B cell (primary cell): ENCODE data around the gene FBXW9.

Experiments
- CTCF ChIP-seq: fragments of 200-600 bp; IDR thresholded peaks from one replicate; pipeline ENCODE4 v1.8.0; 2022; ENCODE audit warnings: antibody characterized with exemption, mild to moderate bottlenecking
- EZH2 ChIP-seq: IDR thresholded peaks from 2 replicates; pipeline ENCODE4 v1.6.1; 2012; ENCODE audit warnings: borderline replicate concordance, low read depth, mild to moderate bottlenecking, moderate library complexity, low read length; ENCODE audit not compliant: insufficient read depth, poor library complexity, severe bottlenecking

- TF ChIP-seq CTCF (no peak), EZH2 (no peak)
Observed at GRCh38 chr19:12696366-12697335, at the start of gene FBXW9.
